NT2/D1 (cell line): ENCODE data around the gene KRT13.

Experiments used
- SUZ12 ChIP-seq: IDR thresholded peaks from 2 replicates; pipeline ENCODE4 v1.6.1; 2011; ENCODE audit not compliant: insufficient read length, insufficient read depth; ENCODE audit errors: extremely low read depth
- YY1 ChIP-seq: IDR thresholded peaks from 2 replicates; pipeline ENCODE4 v1.6.1; 2011; ENCODE audit not compliant: insufficient read length, insufficient read depth
- ZNF274 ChIP-seq: IDR thresholded peaks from 2 replicates; pipeline ENCODE4 v1.6.1; 2011; ENCODE audit warnings: mild to moderate bottlenecking, low read depth, low read length

DNA sequence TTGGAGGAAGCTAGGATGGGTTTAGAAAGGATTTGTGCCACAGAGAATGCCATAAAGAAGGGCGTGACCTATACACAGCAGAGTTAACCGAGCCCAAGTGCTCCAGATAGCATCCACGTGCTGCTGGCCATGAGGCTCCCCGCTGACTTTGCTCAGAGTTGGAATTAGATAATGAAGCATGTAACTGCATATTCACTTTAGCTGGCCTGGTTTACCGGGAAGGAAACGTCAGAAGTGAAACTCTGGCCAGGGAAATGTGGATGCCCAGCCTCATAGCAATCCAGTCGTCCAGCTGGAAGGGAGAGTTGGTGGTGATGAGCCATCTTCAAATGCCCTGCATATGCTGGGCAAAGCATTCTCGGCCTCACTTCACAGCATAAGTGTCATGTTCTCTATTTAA lies 30.5 kb downstream of the KRT13 start:
- TF ChIP-seq ZNF274 = no peak
- no peak for TF ChIP-seq YY1
- TF ChIP-seq SUZ12 = no peak
